Measurements from ENCODE around the gene MATK. TPM values are rescaled to one million over a fixed set of nuclear protein-coding genes. Genes with fewer than 3 reads are reported as not detected.

The MATK gene
- total RNA-seq, 2 donors from 2014 or later, result 5.7 to 5.8 TPM

GRCh38 chr19:3819989-3820388, 33.8 kb upstream of the MATK start:
- H3K9ac ChIP-seq (ENCODE audit: extremely low read depth, low read length, poor library complexity, severe bottlenecking), result no peak overlapping the region
- no peaks in the 10 kb centered on the region for H3K36me3 ChIP-seq (ENCODE audit: control insufficient read depth, insufficient read depth, low read length)
- H3K27me3 ChIP-seq (ENCODE audit: control insufficient read depth, insufficient read depth, low read length, poor library complexity, severe bottlenecking), result peaks cover 5% of the 10 kb centered on the region
- H3K9me3 ChIP-seq (ENCODE audit: control insufficient read depth, low read length), result no peaks in the 10 kb centered on the region
- no peaks in the 10 kb centered on the region for H3K4me1 ChIP-seq (ENCODE audit: control insufficient read depth, insufficient read depth, low read length)
- Mint-ChIP-seq H3K9me3 (no peaks in the 10 kb centered on the region), H3K27me3 (ENCODE audit: insufficient read depth) (peaks cover 14% of the 10 kb centered on the region), H3K27ac (no peak overlapping the region), H3K36me3 (ENCODE audit: low read depth) (no peaks in the 10 kb centered on the region), H3K4me1 (no peaks in the 10 kb centered on the region), H3K4me3 (no peak overlapping the region)
- H3K4me3 ChIP-seq (ENCODE audit: low read length), result no peak overlapping the region
- TF ChIP-seq CTCF (conservative IDR thresholded peaks at IDR 0.05), result no peak
- WGBS, 2 experiments (ENCODE audit: insufficient coverage in 1 of 2, insufficient read length in 1 of 2), result 96% methylated on average over 18 to 19 of the region's 19 CpGs
- no peak overlapping the region for H3K27ac ChIP-seq (ENCODE audit: low read depth, low read length)
- no peak for DNase-seq

- H3K4me3 ChIP-seq (ENCODE audit: low read length), result no peak overlapping the region
- Mint-ChIP-seq H3K4me1 (no peaks in the 10 kb centered on the region), H3K4me3 (no peak overlapping the region), H3K27ac (no peak overlapping the region), H3K27me3 (ENCODE audit: insufficient read depth) (peaks cover 14% of the 10 kb centered on the region), H3K9me3 (no peaks in the 10 kb centered on the region), H3K36me3 (ENCODE audit: low read depth) (no peaks in the 10 kb centered on the region)
- H3K9ac ChIP-seq (ENCODE audit: extremely low read depth, low read length, poor library complexity, severe bottlenecking), result no peak overlapping the region
- H3K27me3 ChIP-seq (ENCODE audit: control insufficient read depth, insufficient read depth, low read length, poor library complexity, severe bottlenecking), result peaks cover 5% of the 10 kb centered on the region
- H3K9me3 ChIP-seq (ENCODE audit: control insufficient read depth, low read length), result no peaks in the 10 kb centered on the region
- no peak for TF ChIP-seq CTCF (conservative IDR thresholded peaks at IDR 0.05)
- H3K36me3 ChIP-seq (ENCODE audit: control insufficient read depth, insufficient read depth, low read length), result no peaks in the 10 kb centered on the region
- WGBS, 2 experiments (ENCODE audit: insufficient coverage in 1 of 2, insufficient read length in 1 of 2), result 83 to 90% methylated on average over 14 to 31 of the region's 31 CpGs
- peak; percentile 49 for DNase-seq
- H3K27ac ChIP-seq (ENCODE audit: low read depth, low read length), result no peak overlapping the region
- H3K4me1 ChIP-seq (ENCODE audit: control insufficient read depth, insufficient read depth, low read length), result no peaks in the 10 kb centered on the region
Observed at GRCh38 chr19:3818918-3819317, 32.7 kb upstream of the MATK start.

GRCh38 chr19:3818466-3818865, 32.3 kb upstream of the MATK start:
- Histone ChIP-seq H3K27ac (ENCODE audit: low read depth, low read length) (no peak overlapping the region), H3K4me1 (ENCODE audit: control insufficient read depth, insufficient read depth, low read length) (no peaks in the 10 kb centered on the region)
- H3K27me3 Mint-ChIP-seq (ENCODE audit: insufficient read depth), result peaks cover 13% of the 10 kb centered on the region

More at GRCh38 chr19:3818466-3818865, 32.3 kb upstream of the MATK start:
- H3K4me1 Mint-ChIP-seq, result no peaks in the 10 kb centered on the region
- TF ChIP-seq CTCF (conservative IDR thresholded peaks at IDR 0.05), result no peak
- no peaks in the 10 kb centered on the region for H3K9me3 Mint-ChIP-seq
- Histone ChIP-seq H3K9me3 (ENCODE audit: control insufficient read depth, low read length) (no peaks in the 10 kb centered on the region), H3K36me3 (ENCODE audit: control insufficient read depth, insufficient read depth, low read length) (no peaks in the 10 kb centered on the region), H3K4me3 (ENCODE audit: low read length) (no peak overlapping the region), H3K27me3 (ENCODE audit: control insufficient read depth, insufficient read depth, low read length, poor library complexity, severe bottlenecking) (peaks cover 5% of the 10 kb centered on the region), H3K9ac (ENCODE audit: extremely low read depth, low read length, poor library complexity, severe bottlenecking) (no peak overlapping the region)
- no peak overlapping the region for H3K27ac Mint-ChIP-seq
- no peaks in the 10 kb centered on the region for H3K36me3 Mint-ChIP-seq (ENCODE audit: low read depth)
- no peak for DNase-seq
- H3K4me3 Mint-ChIP-seq, result no peak overlapping the region
- WGBS, 2 experiments (ENCODE audit: insufficient coverage in 1 of 2, insufficient read length in 1 of 2), result 85 to 86% methylated on average over 11 of the region's 11 CpGs
